Stimulated activated CD8-positive, alpha-beta memory T cell treated with anti-CD3 and anti-CD28 coated beads, Interleukin-4, amount 100 ng/mL, for 1 hour (primary cell): ENCODE data around the gene VAC14.

ENCODE experiments used
- DNase-seq, 2 donors: peaks; one replicate each; pipeline ENCODE4 v3.0.0-alpha.2; 2020; ENCODE audit warnings: low read depth in 2 of 2, low spot score in 1 of 2

Gene VAC14

GRCh38 chr16:70709457-70709856 lies 91.5 kb downstream of the VAC14 start:
- DNase-seq = no peak

DNA sequence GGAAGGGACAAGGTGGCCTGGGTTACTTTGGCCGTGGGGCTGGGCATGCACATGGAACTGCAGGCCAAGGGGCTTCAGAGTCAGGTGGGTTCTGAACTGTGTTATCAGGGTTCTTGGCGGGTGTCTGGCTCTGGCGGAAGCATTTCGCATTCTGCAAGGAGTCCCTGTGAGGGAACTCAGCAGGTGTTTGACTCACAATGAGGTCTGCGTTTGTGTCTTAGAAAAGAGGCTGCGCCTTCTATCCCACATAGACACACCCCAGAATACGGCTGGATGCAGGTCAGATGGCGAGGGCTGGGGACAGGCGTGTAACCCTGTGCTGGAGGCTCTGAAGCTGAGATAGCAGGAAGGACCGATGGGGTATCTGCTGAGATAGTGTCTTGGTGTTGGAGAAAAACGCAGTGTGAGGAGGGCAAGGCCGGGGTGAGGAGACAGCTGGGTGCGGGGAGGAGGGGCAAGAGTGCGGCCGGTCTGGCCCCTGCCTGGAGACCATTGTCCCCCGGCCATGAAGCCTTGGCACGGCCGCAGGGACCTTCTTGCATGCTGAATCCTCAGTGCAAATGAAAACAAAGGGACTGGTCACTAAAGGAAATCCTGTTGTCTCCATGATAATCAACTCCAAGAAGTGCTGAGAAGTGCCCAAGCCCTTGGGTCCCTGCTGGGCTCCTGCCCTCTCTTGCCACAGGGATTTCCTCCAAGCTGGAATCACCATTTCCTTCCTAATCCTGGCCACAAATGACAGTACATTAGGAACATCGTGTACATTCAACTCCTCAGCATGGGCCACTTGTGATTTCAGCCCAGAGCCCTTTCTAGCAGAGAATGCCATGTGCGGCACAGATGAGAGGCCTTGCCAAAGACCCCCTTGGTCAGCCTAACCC lies 92.4 kb downstream of the VAC14 start:
- DNase-seq = no peak

DNA sequence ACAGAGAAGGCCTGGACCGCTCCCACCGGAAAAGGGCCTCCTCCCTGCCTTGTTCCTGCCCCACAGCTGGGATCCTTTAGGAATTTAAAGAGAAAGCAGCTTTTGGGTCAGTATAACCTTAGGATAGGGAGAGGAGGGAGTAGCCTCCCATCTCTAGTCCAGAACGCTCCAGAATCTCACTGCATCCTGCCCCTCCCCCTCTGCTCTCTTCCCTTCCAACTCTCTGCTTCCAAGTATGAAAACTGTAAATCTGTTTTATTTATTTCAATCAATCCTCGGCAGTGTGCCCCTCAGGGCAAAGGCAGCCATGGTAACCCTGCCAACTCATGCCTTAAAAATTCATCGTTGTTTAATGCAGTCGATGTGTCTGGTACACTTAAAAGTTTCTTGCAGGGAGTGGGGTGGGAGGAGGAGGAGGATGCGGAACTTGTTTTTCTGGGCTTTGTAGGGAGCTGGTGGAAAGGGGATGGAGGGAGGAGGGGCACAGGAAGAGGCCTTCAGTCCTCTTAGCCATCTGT lies 94.0 kb downstream of the VAC14 start:
- DNase-seq = no peak

DNA sequence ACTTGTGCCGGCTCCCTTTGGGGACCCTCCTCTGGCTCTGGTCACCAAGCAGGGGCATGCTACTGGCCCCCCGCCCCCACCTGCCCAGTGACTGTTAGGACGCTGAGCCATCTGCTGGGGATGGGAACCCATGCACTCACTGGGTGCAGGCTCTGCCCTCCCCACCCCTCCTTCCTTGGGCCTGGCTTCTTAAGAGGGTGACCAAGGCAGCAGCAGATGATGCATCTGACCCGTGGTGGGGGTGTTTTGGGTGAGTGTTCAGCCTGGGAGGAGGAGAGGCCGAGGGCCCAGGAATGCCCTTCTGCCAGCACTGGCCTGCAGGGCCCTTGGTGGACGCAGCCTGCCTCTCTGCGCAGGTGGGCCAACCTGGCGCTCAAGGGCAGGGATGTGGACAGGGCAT lies 95.9 kb downstream of the VAC14 start:
- no peak for DNase-seq

- DNase-seq = no peak
Observed at GRCh38 chr16:70704586-70704985, 96.4 kb downstream of the VAC14 start.

GRCh38 chr16:70703835-70704381 lies 97.0 kb downstream of the VAC14 start:
- no peak for DNase-seq

DNA sequence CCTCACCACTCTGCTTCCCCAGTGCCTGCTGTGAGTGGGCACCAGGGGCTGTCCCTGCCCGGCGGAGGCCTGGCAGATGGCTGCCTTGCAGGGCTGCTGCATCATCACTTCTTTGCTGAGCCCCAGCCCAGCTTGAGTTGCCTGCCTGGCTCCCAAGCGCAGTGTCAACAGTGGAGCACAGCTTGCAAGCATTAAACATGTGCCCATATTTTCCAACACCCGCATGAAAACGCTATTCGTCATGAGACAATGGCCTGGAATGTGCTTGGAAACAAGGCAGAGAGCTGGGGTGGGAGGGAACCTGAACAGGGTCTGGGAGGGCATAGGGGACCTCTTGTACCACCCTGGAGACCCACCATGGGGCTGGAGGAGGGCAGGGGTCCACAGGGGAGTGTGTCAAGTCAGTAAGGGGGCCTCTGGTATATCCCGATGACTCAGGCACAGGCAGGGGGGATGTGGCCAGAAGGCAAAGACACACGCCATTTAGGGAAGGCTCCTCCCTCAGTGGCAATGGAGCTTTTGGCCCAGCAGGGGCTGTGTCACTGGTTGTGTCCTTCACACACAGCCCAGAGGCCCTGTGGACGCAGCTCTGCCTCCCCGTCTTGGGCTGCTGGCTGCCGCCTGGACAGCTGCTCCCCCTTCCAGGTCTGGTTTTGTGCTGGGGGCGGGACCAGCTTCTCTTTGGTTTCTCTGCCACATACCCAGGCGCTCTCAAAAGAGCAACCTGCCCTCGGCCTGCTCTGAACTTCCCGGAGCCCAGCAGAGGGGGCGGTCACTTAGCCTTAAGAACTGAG lies 97.7 kb downstream of the VAC14 start:
- no peak for DNase-seq

DNA sequence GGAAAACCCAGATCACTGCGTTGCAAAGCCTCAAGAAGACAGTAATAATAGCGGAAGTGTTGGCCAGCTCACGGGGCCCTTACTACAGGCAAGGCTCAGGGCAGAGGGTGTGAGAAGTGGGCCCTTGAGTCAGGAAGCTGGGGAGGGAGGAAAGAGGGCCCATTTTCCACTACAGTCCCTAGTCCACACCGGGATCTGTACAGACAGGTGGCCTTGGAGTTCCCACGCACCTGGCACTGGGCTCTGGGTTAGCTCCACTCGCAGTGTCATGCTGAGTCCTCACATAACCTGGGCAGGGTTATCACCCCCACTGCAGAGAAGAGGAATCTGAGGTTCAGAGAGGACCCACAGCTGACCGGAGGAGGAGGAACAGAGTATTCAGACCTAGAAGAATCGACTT lies 98.3 kb downstream of the VAC14 start:
- DNase-seq = no peak

DNA sequence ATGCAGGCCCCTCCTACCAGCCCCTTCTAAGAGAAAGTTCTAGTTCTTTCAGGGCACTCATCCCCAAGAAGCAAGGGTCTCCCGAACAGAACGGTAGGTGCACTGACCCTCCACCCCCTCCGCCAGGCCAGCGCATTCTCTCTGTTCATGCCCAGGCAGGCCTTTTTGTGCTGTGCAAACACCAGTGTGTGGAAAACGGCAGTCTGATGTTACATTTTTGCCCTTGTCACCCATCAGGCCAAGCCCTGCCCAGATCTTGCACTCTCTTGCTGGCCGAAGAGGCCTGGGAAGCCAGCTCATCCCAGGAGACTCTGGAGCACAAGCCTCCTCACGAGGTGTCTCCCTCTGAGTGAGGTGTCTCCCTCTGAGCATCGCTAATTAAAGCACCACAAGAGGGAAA lies 99.0 kb downstream of the VAC14 start:
- DNase-seq = no peak

DNA sequence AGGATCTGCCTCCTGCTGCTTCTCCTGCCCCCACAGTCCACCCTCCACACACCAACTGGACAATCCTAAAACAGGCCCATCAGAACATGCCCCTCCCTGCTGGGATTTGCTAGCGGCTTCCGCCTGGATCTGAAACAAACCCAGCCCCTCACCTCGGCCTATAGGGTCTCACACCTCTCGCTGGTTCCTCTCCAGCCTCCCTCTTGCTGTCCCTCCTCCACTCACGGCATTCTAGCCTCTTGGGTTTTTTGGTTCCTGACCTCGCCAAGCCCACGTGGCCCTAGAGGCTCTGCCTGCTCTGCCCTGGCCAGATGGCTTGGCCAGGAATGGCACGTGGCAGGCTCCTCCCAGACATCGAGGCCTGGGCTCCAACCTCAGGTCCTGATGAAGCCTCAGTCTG lies 99.4 kb downstream of the VAC14 start:
- DNase-seq = no peak

DNA sequence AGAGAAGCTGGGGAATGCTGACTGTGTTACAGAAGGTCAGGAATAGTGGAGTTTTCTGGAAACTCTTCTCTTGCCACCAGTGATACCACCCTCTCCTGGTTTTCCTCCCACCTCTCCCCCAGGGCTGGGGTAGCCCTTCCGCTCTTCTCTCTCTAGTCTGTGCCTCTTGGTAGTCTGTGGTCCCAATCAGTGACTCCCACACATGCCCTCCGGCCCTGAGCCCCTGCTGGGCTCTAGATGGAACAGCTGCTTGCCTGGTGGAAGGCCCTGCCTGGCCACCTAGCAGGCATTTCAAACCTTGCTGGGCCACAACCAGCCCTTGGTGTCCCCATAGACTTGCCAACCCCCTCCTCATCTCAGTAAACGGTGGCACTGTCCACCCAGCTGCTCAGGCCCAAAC lies 99.9 kb downstream of the VAC14 start:
- DNase-seq = no peak

GRCh38 chr16:70700101-70701020 lies 100.6 kb downstream of the VAC14 start:
- DNase-seq = no peak

DNA sequence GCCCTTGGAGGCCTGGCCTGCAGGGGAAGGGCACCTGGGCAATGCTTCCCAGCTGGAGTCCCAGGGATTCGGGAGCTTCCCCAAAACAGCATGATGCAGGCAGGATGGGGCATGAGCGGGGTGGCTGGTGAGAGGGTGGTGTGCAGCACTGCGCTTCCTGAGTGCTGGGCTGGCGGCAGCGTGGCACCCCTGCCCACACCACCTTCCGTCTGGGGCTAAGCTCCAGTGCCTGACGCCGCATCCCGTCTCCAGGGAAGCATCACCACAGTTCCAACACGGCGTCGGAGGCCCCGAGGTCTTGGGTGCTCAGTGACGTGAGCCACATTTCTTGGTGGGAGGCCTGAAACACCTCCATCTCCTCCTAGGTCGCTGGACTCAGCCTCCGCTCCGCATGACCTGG lies 101.3 kb downstream of the VAC14 start:
- no peak for DNase-seq

GRCh38 chr16:70698901-70699300 lies 102.1 kb downstream of the VAC14 start:
- no peak for DNase-seq

- DNase-seq = no peak
Observed at GRCh38 chr16:70697594-70698170, 103.3 kb downstream of the VAC14 start.

- DNase-seq = no peak
Observed at GRCh38 chr16:70696952-70697593, 103.9 kb downstream of the VAC14 start.

GRCh38 chr16:70696355-70696754 lies 104.6 kb downstream of the VAC14 start:
- DNase-seq = no peak

DNA sequence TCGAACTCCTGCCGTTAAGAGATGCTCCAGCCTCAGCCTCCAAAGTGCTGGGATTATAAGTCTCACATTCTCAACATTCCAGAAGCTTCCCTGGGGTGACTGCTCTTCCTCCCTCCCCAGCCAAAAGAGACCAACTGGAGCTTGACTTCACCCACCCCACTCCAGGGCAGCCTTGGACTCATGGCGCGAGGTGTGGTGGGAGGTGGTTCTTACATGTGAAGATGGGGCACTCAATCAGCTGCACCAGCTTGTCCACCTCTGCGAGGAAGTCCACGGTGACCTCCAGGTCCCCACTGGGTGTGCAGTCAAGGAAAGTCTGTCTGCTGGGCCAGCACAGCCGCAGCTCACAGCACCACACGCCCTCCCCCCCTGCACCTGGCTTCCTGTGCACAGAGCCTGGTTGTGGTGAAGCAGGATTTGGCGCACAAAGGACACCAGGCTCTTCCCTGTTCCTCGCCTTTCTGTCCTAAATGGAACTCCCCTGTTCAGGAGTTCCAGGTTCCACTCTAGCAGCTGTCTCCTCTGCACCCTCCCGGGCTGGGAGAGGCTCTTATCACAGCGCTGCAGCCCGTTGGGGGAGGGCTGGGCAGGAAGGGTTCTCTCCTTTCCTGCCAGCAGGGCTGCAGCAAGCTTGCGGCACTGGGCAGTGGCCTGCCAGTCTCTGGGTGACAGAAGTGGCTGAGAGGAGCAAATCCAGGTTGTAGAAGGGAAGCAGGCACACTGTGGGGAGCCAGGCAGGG lies 105.5 kb downstream of the VAC14 start:
- no peak for DNase-seq

- DNase-seq = no peak
Observed at GRCh38 chr16:70694868-70695218, 106.1 kb downstream of the VAC14 start.
